GM23248 (cell line): Measurements from ENCODE around the gene GPR55. TPM values are rescaled to one million over a fixed set of nuclear protein-coding genes. Genes with fewer than 3 reads are reported as not detected.

Experiments
- DNase-seq: peaks from one replicate; pipeline ENCODE4 v3.0.0-alpha.2; 2015
- H2AFZ ChIP-seq: fragments of 200-600 bp; sonication (generic); 2 replicates; pipeline ENCODE4 v1.6.1; 2016; ENCODE audit warnings: antibody characterized with exemption
- H3F3A ChIP-seq: fragments of 200-600 bp; sonication (generic); 2 replicates; pipeline ENCODE4 v1.6.1; 2016; ENCODE audit warnings: mild to moderate bottlenecking, antibody characterized with exemption, mixed run types; ENCODE audit not compliant: insufficient read depth
- H3K27ac ChIP-seq: fragments of 200-600 bp; sonication (generic); 2 replicates; pipeline ENCODE4 v1.5.1; 2016; ENCODE audit warnings: mild to moderate bottlenecking
- H3K27me3 ChIP-seq: fragments of 200-600 bp; sonication (generic); replicated peaks from 2 replicates; pipeline ENCODE4 v1.6.1; 2016; ENCODE audit warnings: mild to moderate bottlenecking; ENCODE audit not compliant: insufficient read depth
- H3K36me3 ChIP-seq: fragments of 200-600 bp; sonication (generic); 2 replicates; pipeline ENCODE4 v1.6.1; 2016; ENCODE audit warnings: low read depth, mild to moderate bottlenecking
- H3K4me1 ChIP-seq: fragments of 200-600 bp; sonication (generic); 2 replicates; pipeline ENCODE4 v1.6.1; 2016; ENCODE audit warnings: mild to moderate bottlenecking; ENCODE audit not compliant: insufficient read depth
- H3K4me2 ChIP-seq: fragments of 200-600 bp; sonication (generic); one replicate; pipeline ENCODE4 v1.6.1; 2016; ENCODE audit warnings: mild to moderate bottlenecking; ENCODE audit not compliant: unreplicated experiment
- H3K4me3 ChIP-seq: fragments of 200-600 bp; sonication (generic); 2 replicates; pipeline ENCODE4 v1.5.1; 2016; ENCODE audit warnings: mild to moderate bottlenecking
- H3K79me2 ChIP-seq: fragments of 200-600 bp; sonication (generic); 2 replicates; pipeline ENCODE4 v1.6.1; 2016; ENCODE audit warnings: mild to moderate bottlenecking; ENCODE audit not compliant: insufficient read depth
- H3K9ac ChIP-seq: fragments of 200-600 bp; sonication (generic); 2 replicates; pipeline ENCODE4 v1.6.1; 2016; ENCODE audit warnings: mild to moderate bottlenecking
- H3K9me2 ChIP-seq: fragments of 200-600 bp; sonication (generic); 2 replicates; pipeline ENCODE4 v1.6.1; 2016; ENCODE audit warnings: mixed run types, mild to moderate bottlenecking, moderate library complexity; ENCODE audit not compliant: insufficient read depth
- H3K9me3 ChIP-seq: fragments of 200-600 bp; sonication (generic); one replicate; pipeline ENCODE4 v1.6.1; 2017; ENCODE audit warnings: low read depth
- H4K20me1 ChIP-seq: fragments of 200-600 bp; sonication (generic); 2 replicates; pipeline ENCODE4 v1.6.0; 2016; ENCODE audit not compliant: insufficient read depth
- EZH2 ChIP-seq: fragments of 200-600 bp; sonication (generic); IDR thresholded peaks from 2 replicates; pipeline ENCODE4 v1.6.1; 2018; ENCODE audit warnings: antibody characterized with exemption, mild to moderate bottlenecking; ENCODE audit not compliant: insufficient read depth, poor library complexity, severe bottlenecking
- EZH2phosphoT487 ChIP-seq: fragments of 200-600 bp; sonication (generic); IDR thresholded peaks from 2 replicates; pipeline ENCODE4 v1.6.1; 2018; ENCODE audit warnings: antibody characterized with exemption, moderate library complexity, mild to moderate bottlenecking, low read depth; ENCODE audit not compliant: insufficient read depth
- WGBS, 2 experiments: methylation state at CpG; one replicate each; pipeline ENCODE4 v1.1.6; 2015 to 2017; ENCODE audit warnings: low lambda C conversion rate in 2 of 2, low coverage in 1 of 2; ENCODE audit errors: missing lambda C conversion rate in 2 of 2; 5-methylcytosine and 5-hydroxymethylcytosine counted together
- in situ Hi-C: fragments of 300-500 bp; cut with MboI; formaldehyde crosslinking; loops from 2 replicates; pipeline ENCODE4 v1.15.0; 2020
- polyA plus RNA-seq: library from polyadenylated mRNA; unstranded; fragments of >200 nt; fragmentation: Nextera tagmentation; extraction: Ambion mirVana; gene quantifications from 2 replicates; pipeline ENCODE4 v1.2.1, GENCODE V29; 2016
- total RNA-seq: library from RNA; depleted of rRNA; stranded (reverse); fragments of >200 nt; shearing (Covaris generic); gene quantifications from 2 replicates; pipeline ENCODE4 v1.2.3, GENCODE V29; 2014

Gene GPR55
- total and polyA plus RNA-seq, 2 experiments from 2014 or later: 0.20 TPM; not detected in 1

DNA sequence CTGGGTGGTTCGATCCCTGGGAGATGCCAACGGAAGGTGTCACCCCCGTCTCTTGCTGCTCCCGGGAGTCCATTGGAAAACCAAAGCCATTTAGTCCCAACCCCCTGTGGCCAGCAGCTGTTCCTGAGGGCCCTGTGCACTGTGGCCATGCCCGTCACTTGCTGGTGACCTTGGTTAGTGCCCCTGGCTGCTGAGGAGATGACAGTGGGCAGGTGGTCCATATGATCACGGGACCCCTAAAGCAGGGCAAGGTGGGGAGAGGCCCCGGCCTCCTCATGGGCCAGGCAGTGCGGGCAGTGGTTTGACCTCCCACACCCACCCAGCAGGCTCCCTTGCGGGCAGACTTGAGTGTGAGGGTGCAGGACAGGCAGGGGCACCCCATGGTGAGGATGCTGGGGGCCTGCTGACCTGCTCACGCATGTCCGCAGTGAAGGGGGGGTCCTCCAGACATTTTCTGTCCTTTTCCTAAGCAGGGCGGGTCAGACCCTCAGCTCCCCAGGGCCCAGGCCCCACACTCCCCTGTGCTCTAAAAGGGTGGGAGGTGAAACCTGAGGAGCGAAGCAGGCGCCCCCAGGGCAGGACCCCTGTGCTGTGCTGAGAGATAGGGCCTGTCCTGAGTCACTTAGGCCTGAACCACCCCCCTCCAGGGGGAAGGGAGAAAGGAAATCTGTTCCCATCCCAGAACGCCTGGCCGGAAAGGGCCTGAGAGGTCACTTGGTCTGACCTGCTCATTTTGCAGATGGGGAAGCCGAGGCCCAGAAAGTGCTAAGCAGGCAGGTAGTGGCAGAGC is 53.5 kb downstream of the GPR55 start:
- in situ Hi-C loops: no loop called here
- H3K36me3 ChIP-seq: no peaks in the 10 kb centered on the region
- H3K4me3 ChIP-seq: no peak overlapping the region
- H3K4me1 ChIP-seq: no peaks in the 10 kb centered on the region
- no peak overlapping the region for H3K9ac ChIP-seq
- H3K9me2 ChIP-seq: no peaks in the 10 kb centered on the region
- no peaks in the 10 kb centered on the region for H3K27me3 ChIP-seq
- H4K20me1 ChIP-seq: no peaks in the 10 kb centered on the region
- H3K79me2 ChIP-seq: no peaks in the 10 kb centered on the region
- TF ChIP-seq EZH2phosphoT487 (no peak), EZH2 (no peak)
- WGBS, 2 experiments: 71 to 75% methylated on average over 13 to 17 of the region's 17 CpGs
- no peaks in the 10 kb centered on the region for H3K9me3 ChIP-seq
- H3K4me2 ChIP-seq: no peak overlapping the region
- H3K27ac ChIP-seq: no peak overlapping the region
- 0 out of 2 replicates have a peak, but pooled peaks cover 7% of the 10 kb centered on the region for H3F3A ChIP-seq
- no peak for DNase-seq
- H2AFZ ChIP-seq: no peak overlapping the region

DNA sequence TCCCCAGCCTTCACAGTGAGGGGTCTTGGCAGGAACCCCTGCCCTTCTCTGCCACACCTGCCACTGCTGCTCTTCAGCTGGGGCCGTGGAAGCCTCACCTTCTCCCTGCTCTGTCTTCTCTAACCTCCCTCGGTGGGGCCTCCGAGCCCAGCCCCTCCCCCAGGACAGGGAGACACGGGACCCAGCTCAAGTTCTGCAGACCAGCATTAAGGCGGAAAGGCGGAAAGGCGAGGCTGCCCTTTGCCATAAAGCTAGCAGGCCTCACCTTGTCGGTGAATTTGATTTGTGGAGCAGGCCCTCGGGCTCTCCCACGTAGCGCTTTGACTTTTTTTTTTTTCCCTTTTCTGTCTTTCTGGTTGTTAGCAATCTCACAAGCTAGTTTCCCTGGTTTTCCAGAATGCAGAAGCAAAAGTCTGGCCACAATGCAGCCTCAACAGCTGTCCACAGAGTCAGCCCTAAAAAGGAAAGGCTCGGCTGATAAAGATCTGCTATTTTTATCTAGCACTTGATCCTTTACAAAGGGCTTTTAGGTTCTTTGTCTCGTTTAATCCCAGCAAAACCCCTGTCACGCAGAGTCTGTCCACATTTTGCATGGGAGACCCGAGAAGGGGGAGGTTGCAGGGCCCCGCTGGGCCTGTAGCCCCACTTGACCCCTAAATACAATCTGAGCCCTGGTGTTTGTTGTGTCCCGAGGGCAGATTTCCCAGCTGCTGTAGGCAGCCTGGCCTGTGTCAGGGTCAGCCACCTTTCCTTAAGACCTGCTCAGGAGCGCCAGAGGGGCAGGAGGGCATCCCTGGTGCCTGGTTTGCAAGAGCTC is 54.3 kb downstream of the GPR55 start:
- no peak overlapping the region for H3K4me3 ChIP-seq
- no peak overlapping the region for H2AFZ ChIP-seq
- in situ Hi-C loops: no loop called here
- no peaks in the 10 kb centered on the region for H3K9me3 ChIP-seq
- no peaks in the 10 kb centered on the region for H3K27me3 ChIP-seq
- H3K27ac ChIP-seq: no peak overlapping the region
- no peaks in the 10 kb centered on the region for H3K9me2 ChIP-seq
- no peak for DNase-seq
- no peaks in the 10 kb centered on the region for H4K20me1 ChIP-seq
- WGBS, 2 experiments: 81 to 85% methylated on average over 18 of the region's 18 CpGs
- H3K4me1 ChIP-seq: no peaks in the 10 kb centered on the region
- no peaks in the 10 kb centered on the region for H3K79me2 ChIP-seq
- 0 out of 2 replicates have a peak, but pooled peaks cover 9% of the 10 kb centered on the region for H3F3A ChIP-seq
- TF ChIP-seq EZH2phosphoT487: no peak
- TF ChIP-seq EZH2: no peak
- no peak overlapping the region for H3K9ac ChIP-seq
- no peaks in the 10 kb centered on the region for H3K36me3 ChIP-seq
- H3K4me2 ChIP-seq: no peak overlapping the region

DNA sequence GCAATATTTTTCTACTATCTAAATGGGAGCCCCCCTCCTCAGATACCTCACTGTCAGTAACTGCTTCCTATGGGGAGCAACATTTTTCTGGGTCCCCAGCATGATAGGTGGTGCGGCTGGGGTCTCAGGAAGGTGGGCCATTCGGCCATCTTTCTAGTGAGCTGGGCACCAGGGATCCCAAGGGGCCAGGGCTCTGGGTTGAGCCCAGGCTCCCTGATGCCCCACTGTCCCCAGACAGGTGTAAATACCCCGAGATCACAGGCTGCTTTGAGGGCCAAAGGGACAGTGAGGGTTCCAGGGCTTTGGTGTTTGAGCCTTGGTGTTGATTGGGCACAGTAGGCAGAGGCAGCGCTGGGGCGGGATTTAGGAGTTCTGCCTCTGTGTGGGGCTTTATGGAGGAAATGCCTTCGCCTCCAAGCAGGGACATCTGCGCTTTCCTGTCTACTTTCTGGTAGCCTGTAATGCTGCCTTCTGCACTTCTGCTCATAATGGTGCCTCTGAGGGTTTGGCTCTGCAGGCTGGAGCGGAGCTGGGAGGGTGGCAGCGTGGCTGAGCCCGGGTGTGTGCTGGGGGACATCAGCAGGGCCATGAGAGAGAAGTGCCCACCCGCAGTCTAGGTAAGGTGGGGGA is 55.0 kb downstream of the GPR55 start:
- WGBS, 2 experiments: 79 to 84% methylated on average over 11 of the region's 11 CpGs
- Histone ChIP-seq H3K9me3 (no peaks in the 10 kb centered on the region), H3K9ac (no peak overlapping the region), H2AFZ (no peak overlapping the region), H4K20me1 (no peaks in the 10 kb centered on the region), H3K36me3 (no peaks in the 10 kb centered on the region), H3F3A (0 out of 2 replicates have a peak, but pooled peaks cover 9% of the 10 kb centered on the region), H3K4me1 (no peaks in the 10 kb centered on the region), H3K27ac (no peak overlapping the region), H3K79me2 (no peaks in the 10 kb centered on the region), H3K9me2 (no peaks in the 10 kb centered on the region), H3K4me3 (no peak overlapping the region), H3K4me2 (no peak overlapping the region), H3K27me3 (no peaks in the 10 kb centered on the region; the same call in 1 of the 2 replicates)
- TF ChIP-seq EZH2phosphoT487 (no peak), EZH2 (no peak)
- no peak for DNase-seq
- in situ Hi-C loops: no loop called here
